B cell (primary cell): Measurements from ENCODE around the gene LIME1. TPM values are rescaled to one million over a fixed set of nuclear protein-coding genes. Genes with fewer than 3 reads are reported as not detected.

Experiments used
- ATAC-seq: fragments of 200-7000 bp; cut with Tn5 transposase; one replicate; pipeline ENCODE4 v1.10.0; 2021; ENCODE audit warnings: low read depth, mild to moderate bottlenecking, moderate number of reproducible peaks, moderate library complexity
- CTCF ChIA-PET: fragments of 350-600 bp; sonication (Branson Sonifier 250); formaldehyde crosslinking; loops from one replicate; lab custom pipeline; 2021; ENCODE audit warnings: antibody characterized with exemption, inconsistent platforms; lab: Charles Lee
- POLR2A ChIA-PET: fragments of 350-600 bp; sonication (Branson Sonifier 250); formaldehyde crosslinking; loops from one replicate; lab custom pipeline; 2021; ENCODE audit warnings: antibody characterized with exemption; lab: Charles Lee
- DNase-seq: peaks from one replicate; pipeline ENCODE4 v3.0.0; 2013
- H2AFZ ChIP-seq: 2 replicates; pipeline ENCODE4 v1.6.1; 2012; ENCODE audit warnings: mild to moderate bottlenecking, low read depth, low read length; ENCODE audit not compliant: insufficient read depth, poor library complexity, severe bottlenecking
- H3K27ac ChIP-seq, 2 donors: 1 replicate in 1 of 2; 2 replicates in 1 of 2; pipeline ENCODE4 v1.5.1; 2012 to 2013; ENCODE audit warnings: low read length in 2 of 2, mild to moderate bottlenecking in 2 of 2, moderate library complexity in 1 of 2
- H3K27me3 ChIP-seq, 4 experiments: fragments of 200-600 bp in 1 of 4; sonication (generic) in 1 of 4; replicated peaks in 1 of 4; 1 replicate in 2 of 4; 2 replicates in 2 of 4; pipeline versions ENCODE4 v1.6.1 to v1.7.0; 2013 to 2016; ENCODE audit warnings: low read length in 3 of 4, mild to moderate bottlenecking in 2 of 4, mixed read lengths in 1 of 4, moderate library complexity in 1 of 4; ENCODE audit not compliant: insufficient read depth in 4 of 4, control insufficient read depth in 3 of 4; ENCODE audit errors: control extremely low read depth in 1 of 4
- H3K36me3 ChIP-seq, 2 experiments: replicated peaks in 1 of 2; 1 replicate in 1 of 2; 2 replicates in 1 of 2; pipeline versions ENCODE4 v1.6.1 to v1.7.1; 2013; ENCODE audit warnings: low read length in 1 of 2; ENCODE audit not compliant: insufficient read depth in 2 of 2, control insufficient read depth in 1 of 2; ENCODE audit errors: control extremely low read depth in 1 of 2, extremely low read depth in 1 of 2
- H3K4me1 ChIP-seq, 2 donors: fragments of 200-600 bp in 1 of 2; sonication (generic) in 1 of 2; 1 replicate in 1 of 2; 2 replicates in 1 of 2; pipeline versions ENCODE4 v1.5.1 to v1.6.1; 2013 to 2017; ENCODE audit warnings: low read length in 2 of 2; ENCODE audit not compliant: control insufficient read depth in 2 of 2, insufficient read depth in 2 of 2
- H3K4me2 ChIP-seq: replicated peaks from 2 replicates; pipeline ENCODE3; 2012; ENCODE audit warnings: mild to moderate bottlenecking, low read depth, low read length; ENCODE audit not compliant: poor library complexity, severe bottlenecking
- H3K4me3 ChIP-seq, 5 experiments: fragments of 200-600 bp in 1 of 5; sonication (generic) in 1 of 5; 1 replicate in 3 of 5; 2 replicates in 2 of 5; pipeline versions ENCODE4 v1.5.1 to v1.7.0; 2011 to 2016; ENCODE audit warnings: low read length in 4 of 5, mild to moderate bottlenecking in 4 of 5, low read depth in 2 of 5, control low read depth in 1 of 5, moderate library complexity in 1 of 5; ENCODE audit not compliant: insufficient read depth in 1 of 5; ENCODE audit errors: control extremely low read depth in 1 of 5, extremely low read depth in 1 of 5
- H3K79me2 ChIP-seq: fragments of 200-600 bp; sonication (generic); one replicate; pipeline ENCODE4 v1.6.0; 2016; ENCODE audit warnings: low read length; ENCODE audit not compliant: control insufficient read depth, insufficient read depth
- H3K9ac ChIP-seq: fragments of 200-600 bp; sonication (generic); 2 replicates; pipeline ENCODE4 v1.6.1; 2017; ENCODE audit warnings: mild to moderate bottlenecking, low read length, moderate library complexity
- H3K9me3 ChIP-seq, 3 donors: one replicate each; pipeline versions ENCODE4 v1.6.1 to v1.7.1; 2013; ENCODE audit warnings: low read length in 2 of 3; ENCODE audit not compliant: control insufficient read depth in 2 of 3, insufficient read depth in 1 of 3; ENCODE audit errors: control extremely low read depth in 1 of 3
- H4K20me1 ChIP-seq: 2 replicates; pipeline ENCODE4 v1.6.0; 2012; ENCODE audit warnings: mild to moderate bottlenecking, low read length; ENCODE audit not compliant: insufficient read depth, control insufficient read depth, poor library complexity, severe bottlenecking
- H3K27ac Mint-ChIP-seq: one replicate; pipeline ENCODE4 v1.8.0; 2021; ENCODE audit warnings: mixed read lengths
- H3K27me3 Mint-ChIP-seq: one replicate; pipeline ENCODE4 v1.8.0; 2021; ENCODE audit warnings: mixed read lengths
- H3K4me1 Mint-ChIP-seq: one replicate; pipeline ENCODE4 v1.8.0; 2021; ENCODE audit warnings: mixed read lengths
- H3K4me3 Mint-ChIP-seq: one replicate; pipeline ENCODE4 v1.8.0; 2021; ENCODE audit warnings: mixed read lengths
- H3K9me3 Mint-ChIP-seq: one replicate; pipeline ENCODE4 v1.8.0; 2022; ENCODE audit warnings: mixed read lengths; ENCODE audit not compliant: insufficient read depth
- EZH2 ChIP-seq: IDR thresholded peaks from 2 replicates; pipeline ENCODE4 v1.6.1; 2012; ENCODE audit warnings: borderline replicate concordance, low read depth, mild to moderate bottlenecking, moderate library complexity, low read length; ENCODE audit not compliant: insufficient read depth, poor library complexity, severe bottlenecking
- WGBS: methylation state at CpG from one replicate; pipeline ENCODE4 v1.1.5; 2013; ENCODE audit warnings: missing lambda C conversion rate; ENCODE audit not compliant: insufficient coverage; 5-methylcytosine and 5-hydroxymethylcytosine counted together
- intact Hi-C: fragments of 100-400 bp; cut with micrococcal nuclease; formaldehyde crosslinking; loops from one replicate; pipeline ENCODE4 v1.10.0; 2022
- polyA plus RNA-seq: library from polyadenylated mRNA; depleted of rRNA; stranded (reverse); fragments of >200 nt; gene quantifications from 2 replicates; pipeline ENCODE4 v1.2.3, GENCODE V29; 2012
- total RNA-seq, 2 donors: library from RNA; stranded (reverse); fragments of 120-200 nt in 1 of 2; gene quantifications; 1 replicate in 1 of 2; 2 replicates in 1 of 2; pipeline versions ENCODE4 v1.2.3 to v1.2.4, GENCODE V29; 2013 to 2022
- TF ChIP-seq, protein P1 (sequence below): fragments of 200-600 bp; IDR thresholded peaks from one replicate; pipeline ENCODE4 v1.8.0; 2022; ENCODE audit warnings: antibody characterized with exemption, mild to moderate bottlenecking

LIME1 gene
- total and polyA plus RNA-seq, 2 donors (not counting 1 experiment from before 2014, with no cell fraction given), result 14.5 to 95.2 TPM

- Histone ChIP-seq H4K20me1 (peaks cover 76% of the 10 kb centered on the region), H3K4me1 (peaks cover 18% of the 10 kb centered on the region in 2 donors), H2AFZ (no peak overlapping the region), H3K27me3 (peaks cover 0 to 3% (median 0%) of the 10 kb centered on the region in 4 experiments), H3K4me3 (no peak overlapping the region), H3K4me2 (peak overlapping the region; percentile 74), H3K27ac (no peak overlapping the region), H3K36me3 (peaks cover 0 to 5% of the 10 kb centered on the region in 2 experiments), H3K79me2 (peaks cover 51% of the 10 kb centered on the region), H3K9me3 (peaks cover 0 to 5% (median 0%) of the 10 kb centered on the region in 3 donors), H3K9ac (no peak overlapping the region)
- intact Hi-C loops, result no loop called here
- TF ChIP-seq EZH2, result no peak
- TF ChIP-seq, protein P1, sequence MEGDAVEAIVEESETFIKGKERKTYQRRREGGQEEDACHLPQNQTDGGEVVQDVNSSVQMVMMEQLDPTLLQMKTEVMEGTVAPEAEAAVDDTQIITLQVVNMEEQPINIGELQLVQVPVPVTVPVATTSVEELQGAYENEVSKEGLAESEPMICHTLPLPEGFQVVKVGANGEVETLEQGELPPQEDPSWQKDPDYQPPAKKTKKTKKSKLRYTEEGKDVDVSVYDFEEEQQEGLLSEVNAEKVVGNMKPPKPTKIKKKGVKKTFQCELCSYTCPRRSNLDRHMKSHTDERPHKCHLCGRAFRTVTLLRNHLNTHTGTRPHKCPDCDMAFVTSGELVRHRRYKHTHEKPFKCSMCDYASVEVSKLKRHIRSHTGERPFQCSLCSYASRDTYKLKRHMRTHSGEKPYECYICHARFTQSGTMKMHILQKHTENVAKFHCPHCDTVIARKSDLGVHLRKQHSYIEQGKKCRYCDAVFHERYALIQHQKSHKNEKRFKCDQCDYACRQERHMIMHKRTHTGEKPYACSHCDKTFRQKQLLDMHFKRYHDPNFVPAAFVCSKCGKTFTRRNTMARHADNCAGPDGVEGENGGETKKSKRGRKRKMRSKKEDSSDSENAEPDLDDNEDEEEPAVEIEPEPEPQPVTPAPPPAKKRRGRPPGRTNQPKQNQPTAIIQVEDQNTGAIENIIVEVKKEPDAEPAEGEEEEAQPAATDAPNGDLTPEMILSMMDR, result no peak
- ChIA-PET POLR2A (interaction anchor here (1.1 kb wide), 1 partner anchor 11 kb away, joined by 3 read pairs; the partner anchor contains the start of genes ARFRP1 and ZGPAT), CTCF (no interaction called here)
- DNase-seq (peak; percentile 16), ATAC-seq (no peak)
- 44% methylated on average over 5 of the region's 7 CpGs for WGBS
- H3K9me3 Mint-ChIP-seq, result no peaks in the 10 kb centered on the region
- no peak overlapping the region for H3K4me3 Mint-ChIP-seq
- H3K27me3 Mint-ChIP-seq, result no peaks in the 10 kb centered on the region
- no peak overlapping the region for H3K27ac Mint-ChIP-seq
- H3K4me1 Mint-ChIP-seq, result peaks cover 16% of the 10 kb centered on the region
Measured at GRCh38 chr20:63697357-63697867, 39.1 kb upstream of the LIME1 start.

GRCh38 chr20:63697868-63698545, 38.5 kb upstream of the LIME1 start:
- H4K20me1 ChIP-seq, result peaks cover 82% of the 10 kb centered on the region
- intact Hi-C loops, result no loop called here
- H3K27ac Mint-ChIP-seq, result no peak overlapping the region
- DNase-seq, result no peak
- H3K4me1 ChIP-seq, result peaks cover 18% of the 10 kb centered on the region in 2 donors
- H3K27me3 Mint-ChIP-seq, result no peaks in the 10 kb centered on the region
- no peak overlapping the region for H3K4me3 Mint-ChIP-seq
- no peak overlapping the region for H3K27ac ChIP-seq
- no peaks in the 10 kb centered on the region for H3K9me3 Mint-ChIP-seq
- ATAC-seq, result no peak
- H3K36me3 ChIP-seq, result peaks cover 0 to 5% of the 10 kb centered on the region in 2 experiments
- H3K27me3 ChIP-seq, result peaks cover 0 to 3% (median 0%) of the 10 kb centered on the region in 4 experiments
- H3K9me3 ChIP-seq, result peaks cover 0 to 5% (median 0%) of the 10 kb centered on the region in 3 donors
- peaks cover 56% of the 10 kb centered on the region for H3K79me2 ChIP-seq
- ChIA-PET CTCF (no interaction called here), POLR2A (interaction anchor here (1.1 kb wide), 1 partner anchor 10 kb away, joined by 3 read pairs; the partner anchor contains the start of genes ARFRP1 and ZGPAT)
- H3K4me2 ChIP-seq, result no peak overlapping the region
- H3K4me1 Mint-ChIP-seq, result peaks cover 16% of the 10 kb centered on the region
- H3K9ac ChIP-seq, result no peak overlapping the region
- no peak overlapping the region for H2AFZ ChIP-seq
- TF ChIP-seq, protein P1, result no peak
- TF ChIP-seq EZH2, result no peak
- 94% methylated on average over 30 of the region's 40 CpGs for WGBS
- no peak overlapping the region for H3K4me3 ChIP-seq
